GM23338 (cell line): ENCODE results near the gene SUGCT. TPM values are rescaled to one million over a fixed set of nuclear protein-coding genes. Genes with fewer than 3 reads are reported as not detected.

Experiments used
- ATAC-seq: fragments of 200-7000 bp; cut with Tn5 transposase; 3 replicates; pipeline ENCODE4 v1.9.1; 2020
- DNase-seq: peaks from one replicate; pipeline ENCODE4 v3.0.0-alpha.2; 2015; ENCODE audit warnings: low spot score
- H2AFZ ChIP-seq: fragments of 200-600 bp; sonication (generic); 2 replicates; pipeline ENCODE4 v1.8.0; 2016; ENCODE audit warnings: antibody characterized with exemption, mild to moderate bottlenecking, moderate library complexity
- H3F3A ChIP-seq: fragments of 200-600 bp; sonication (generic); replicated peaks from 2 replicates; pipeline ENCODE4 v1.8.0; 2017; ENCODE audit warnings: antibody characterized with exemption, mixed run types, low read depth
- H3K27ac ChIP-seq: fragments of 200-600 bp; sonication (generic); 2 replicates; pipeline ENCODE4 v1.6.1; 2016; ENCODE audit warnings: low read depth
- H3K27me3 ChIP-seq: fragments of 200-600 bp; sonication (generic); 2 replicates; pipeline ENCODE4 v1.8.0; 2016; ENCODE audit warnings: mild to moderate bottlenecking, mixed run types, moderate library complexity; ENCODE audit not compliant: insufficient read depth
- H3K36me3 ChIP-seq: fragments of 200-600 bp; sonication (generic); 2 replicates; pipeline ENCODE4 v1.8.0; 2016; ENCODE audit warnings: mild to moderate bottlenecking; ENCODE audit not compliant: insufficient read depth
- H3K4me1 ChIP-seq: fragments of 200-600 bp; sonication (generic); 2 replicates; pipeline ENCODE4 v1.8.0; 2016; ENCODE audit warnings: mild to moderate bottlenecking, moderate library complexity; ENCODE audit not compliant: insufficient read depth
- H3K4me2 ChIP-seq: fragments of 200-600 bp; sonication (generic); 2 replicates; pipeline ENCODE4 v1.7.1; 2017; ENCODE audit warnings: mixed run types
- H3K4me3 ChIP-seq: fragments of 200-600 bp; sonication (generic); 2 replicates; pipeline ENCODE4 v1.6.1; 2016; ENCODE audit warnings: mixed run types
- H3K79me2 ChIP-seq: fragments of 200-600 bp; sonication (generic); replicated peaks from 2 replicates; pipeline ENCODE4 v1.8.0; 2017; ENCODE audit warnings: mild to moderate bottlenecking; ENCODE audit not compliant: insufficient read depth
- H3K9me2 ChIP-seq: fragments of 200-600 bp; sonication (generic); 2 replicates; pipeline ENCODE4 v1.8.0; 2017; ENCODE audit not compliant: insufficient read depth
- H4K20me1 ChIP-seq: fragments of 200-600 bp; sonication (generic); replicated peaks from 2 replicates; pipeline ENCODE4 v1.8.0; 2017; ENCODE audit warnings: mild to moderate bottlenecking; ENCODE audit not compliant: insufficient read depth
- H3K27ac Mint-ChIP-seq: 2 replicates; pipeline ENCODE4 v1.8.0; 2020; ENCODE audit warnings: inconsistent platforms, mild to moderate bottlenecking, moderate library complexity, mixed read lengths
- H3K27me3 Mint-ChIP-seq: 3 replicates; pipeline ENCODE4 v1.8.0; 2022; ENCODE audit warnings: low read depth, mild to moderate bottlenecking, moderate library complexity, mixed read lengths, inconsistent platforms; ENCODE audit not compliant: insufficient read depth, poor library complexity
- H3K36me3 Mint-ChIP-seq: 3 replicates; pipeline ENCODE4 v1.8.0; 2021; ENCODE audit warnings: low read depth, mild to moderate bottlenecking, inconsistent platforms, moderate library complexity, mixed read lengths
- H3K4me1 Mint-ChIP-seq: 3 replicates; pipeline ENCODE4 v1.8.0; 2020; ENCODE audit warnings: mild to moderate bottlenecking, inconsistent platforms, mixed read lengths
- H3K4me3 Mint-ChIP-seq: 3 replicates; pipeline ENCODE4 v1.8.0; 2021; ENCODE audit warnings: moderate library complexity, mild to moderate bottlenecking, inconsistent platforms, mixed read lengths
- H3K9me3 Mint-ChIP-seq: 3 replicates; pipeline ENCODE4 v1.8.0; 2020; ENCODE audit warnings: moderate library complexity, mild to moderate bottlenecking, inconsistent platforms, mixed read lengths
- CREB1 ChIP-seq: fragments of 250-450 bp; sonication (Bioruptor Pico); IDR thresholded peaks from 2 replicates; pipeline ENCODE4 v1.5.0; 2020; ENCODE audit warnings: low read depth, mild to moderate bottlenecking, moderate library complexity
- EZH2 ChIP-seq: fragments of 200-600 bp; sonication (generic); IDR thresholded peaks from one replicate; pipeline ENCODE4 v1.8.0; 2017; ENCODE audit warnings: antibody characterized with exemption, mild to moderate bottlenecking, low read depth; ENCODE audit not compliant: unreplicated experiment
- EZH2phosphoT487 ChIP-seq: fragments of 200-600 bp; sonication (generic); IDR thresholded peaks from one replicate; pipeline ENCODE4 v1.8.1; 2018; ENCODE audit warnings: antibody characterized with exemption; ENCODE audit not compliant: unreplicated experiment
- JUNB ChIP-seq: IDR thresholded peaks from one replicate; pipeline ENCODE4 v1.6.1; 2016; ENCODE audit warnings: antibody characterized with exemption; ENCODE audit not compliant: unreplicated experiment
- NANOG ChIP-seq: IDR thresholded peaks from 2 replicates; pipeline ENCODE4 v1.6.1; 2016; ENCODE audit warnings: antibody characterized with exemption, borderline replicate concordance
- POLR2AphosphoS5 ChIP-seq: IDR thresholded peaks from 2 replicates; pipeline ENCODE4 v1.6.1; 2016; ENCODE audit warnings: antibody characterized with exemption, low read depth
- STAT1 ChIP-seq: IDR thresholded peaks from one replicate; pipeline ENCODE4 v1.6.1; 2016; ENCODE audit warnings: antibody characterized with exemption; ENCODE audit not compliant: unreplicated experiment
- ZNF114 ChIP-seq: fragments of 250-450 bp; sonication (Bioruptor Pico); IDR thresholded peaks from 2 replicates; pipeline ENCODE4 v1.5.0; 2020; ENCODE audit warnings: mild to moderate bottlenecking, moderate library complexity
- ZNF331 ChIP-seq: fragments of 250-450 bp; sonication (Bioruptor Pico); IDR thresholded peaks from 2 replicates; pipeline ENCODE4 v1.5.0; 2020; ENCODE audit warnings: low read depth, mild to moderate bottlenecking, moderate library complexity
- polyA plus RNA-seq: library from polyadenylated mRNA; unstranded; fragments of >200 nt; fragmentation: Nextera tagmentation; extraction: Ambion mirVana; gene quantifications from 2 replicates; pipeline ENCODE4 v1.2.1, GENCODE V29; 2016
- total RNA-seq: library from RNA; depleted of rRNA; stranded (reverse); fragments of >200 nt; shearing (Covaris generic); gene quantifications from 2 replicates; pipeline ENCODE4 v1.2.3, GENCODE V29; 2014
- TF ChIP-seq, protein P1 (sequence below): IDR thresholded peaks from one replicate; pipeline ENCODE4 v1.6.1; 2018; ENCODE audit warnings: antibody characterized with exemption; ENCODE audit not compliant: unreplicated experiment
- TF ChIP-seq, protein P2 (sequence below): fragments of 250-450 bp; sonication (Bioruptor Pico); IDR thresholded peaks from 2 replicates; pipeline ENCODE4 v1.5.0; 2020; ENCODE audit warnings: mild to moderate bottlenecking, moderate library complexity
- TF ChIP-seq, protein P3 (sequence below), 2 experiments: fragments of 200-600 bp in 1 of 2; sonication (generic) in 1 of 2; conservative IDR thresholded peaks; 2 replicates each; pipeline versions ENCODE4 v1.5.1 to v1.6.1; 2016 to 2017; ENCODE audit warnings: antibody characterized with exemption in 2 of 2, low read depth in 2 of 2, mild to moderate bottlenecking in 2 of 2, moderate library complexity in 1 of 2
- TF ChIP-seq, protein P4 (sequence below): IDR thresholded peaks from 2 replicates; pipeline ENCODE4 v1.6.1; 2016; ENCODE audit warnings: antibody characterized with exemption

Gene SUGCT
- total and polyA plus RNA-seq, 2 experiments from 2014 or later = 4.2 to 5.6 TPM

DNA sequence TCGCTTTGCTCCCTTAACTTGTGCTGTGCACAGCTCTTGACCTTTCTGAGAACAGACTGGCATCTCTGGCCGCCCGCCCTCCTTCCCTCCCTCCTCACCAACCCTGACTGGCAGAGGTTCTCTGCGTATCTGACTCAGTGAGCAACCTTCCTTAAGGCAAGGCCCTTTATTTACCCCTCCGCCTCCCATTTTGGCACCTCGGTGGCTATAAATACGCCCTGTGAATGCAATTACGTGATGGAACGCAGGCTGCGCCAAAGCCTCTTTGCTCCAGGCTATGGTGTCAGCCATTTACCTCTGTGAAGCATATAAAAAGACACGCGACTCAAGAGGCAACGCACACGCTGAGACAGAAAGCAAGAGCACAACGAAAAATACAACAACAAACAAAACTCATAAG is 764.3 kb downstream of the SUGCT start:
- ATAC-seq (no peak), DNase-seq (no peak)
- Mint-ChIP-seq H3K27ac (no peak overlapping the region), H3K4me1 (no peaks in the 10 kb centered on the region), H3K36me3 (0 out of 3 replicates have a peak, but pooled peaks cover 3% of the 10 kb centered on the region), H3K4me3 (no peak overlapping the region), H3K9me3 (peaks cover 17% of the 10 kb centered on the region), H3K27me3 (peaks cover 2% of the 10 kb centered on the region)
- Histone ChIP-seq H3K4me2 (no peak overlapping the region), H3K36me3 (no peaks in the 10 kb centered on the region; the same call in 1 of the 2 replicates), H3K79me2 (no peaks in the 10 kb centered on the region), H3K27ac (no peak overlapping the region), H2AFZ (no peak overlapping the region), H3K9me2 (no peaks in the 10 kb centered on the region), H3K27me3 (no peaks in the 10 kb centered on the region), H3K4me3 (no peak overlapping the region), H3F3A (no peaks in the 10 kb centered on the region), H3K4me1 (no peaks in the 10 kb centered on the region), H4K20me1 (no peaks in the 10 kb centered on the region)
- TF ChIP-seq EZH2 (no peak), EZH2phosphoT487 (no peak), ZNF331 (CRISPR knock-in tag) (no peak), POLR2AphosphoS5 (no peak), JUNB (no peak), ZNF114 (CRISPR knock-in tag) (no peak), NANOG (no peak), CREB1 (CRISPR knock-in tag) (no peak), STAT1 (no peak)
- TF ChIP-seq, protein P1, sequence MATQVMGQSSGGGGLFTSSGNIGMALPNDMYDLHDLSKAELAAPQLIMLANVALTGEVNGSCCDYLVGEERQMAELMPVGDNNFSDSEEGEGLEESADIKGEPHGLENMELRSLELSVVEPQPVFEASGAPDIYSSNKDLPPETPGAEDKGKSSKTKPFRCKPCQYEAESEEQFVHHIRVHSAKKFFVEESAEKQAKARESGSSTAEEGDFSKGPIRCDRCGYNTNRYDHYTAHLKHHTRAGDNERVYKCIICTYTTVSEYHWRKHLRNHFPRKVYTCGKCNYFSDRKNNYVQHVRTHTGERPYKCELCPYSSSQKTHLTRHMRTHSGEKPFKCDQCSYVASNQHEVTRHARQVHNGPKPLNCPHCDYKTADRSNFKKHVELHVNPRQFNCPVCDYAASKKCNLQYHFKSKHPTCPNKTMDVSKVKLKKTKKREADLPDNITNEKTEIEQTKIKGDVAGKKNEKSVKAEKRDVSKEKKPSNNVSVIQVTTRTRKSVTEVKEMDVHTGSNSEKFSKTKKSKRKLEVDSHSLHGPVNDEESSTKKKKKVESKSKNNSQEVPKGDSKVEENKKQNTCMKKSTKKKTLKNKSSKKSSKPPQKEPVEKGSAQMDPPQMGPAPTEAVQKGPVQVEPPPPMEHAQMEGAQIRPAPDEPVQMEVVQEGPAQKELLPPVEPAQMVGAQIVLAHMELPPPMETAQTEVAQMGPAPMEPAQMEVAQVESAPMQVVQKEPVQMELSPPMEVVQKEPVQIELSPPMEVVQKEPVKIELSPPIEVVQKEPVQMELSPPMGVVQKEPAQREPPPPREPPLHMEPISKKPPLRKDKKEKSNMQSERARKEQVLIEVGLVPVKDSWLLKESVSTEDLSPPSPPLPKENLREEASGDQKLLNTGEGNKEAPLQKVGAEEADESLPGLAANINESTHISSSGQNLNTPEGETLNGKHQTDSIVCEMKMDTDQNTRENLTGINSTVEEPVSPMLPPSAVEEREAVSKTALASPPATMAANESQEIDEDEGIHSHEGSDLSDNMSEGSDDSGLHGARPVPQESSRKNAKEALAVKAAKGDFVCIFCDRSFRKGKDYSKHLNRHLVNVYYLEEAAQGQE = no peak
- TF ChIP-seq, protein P2, sequence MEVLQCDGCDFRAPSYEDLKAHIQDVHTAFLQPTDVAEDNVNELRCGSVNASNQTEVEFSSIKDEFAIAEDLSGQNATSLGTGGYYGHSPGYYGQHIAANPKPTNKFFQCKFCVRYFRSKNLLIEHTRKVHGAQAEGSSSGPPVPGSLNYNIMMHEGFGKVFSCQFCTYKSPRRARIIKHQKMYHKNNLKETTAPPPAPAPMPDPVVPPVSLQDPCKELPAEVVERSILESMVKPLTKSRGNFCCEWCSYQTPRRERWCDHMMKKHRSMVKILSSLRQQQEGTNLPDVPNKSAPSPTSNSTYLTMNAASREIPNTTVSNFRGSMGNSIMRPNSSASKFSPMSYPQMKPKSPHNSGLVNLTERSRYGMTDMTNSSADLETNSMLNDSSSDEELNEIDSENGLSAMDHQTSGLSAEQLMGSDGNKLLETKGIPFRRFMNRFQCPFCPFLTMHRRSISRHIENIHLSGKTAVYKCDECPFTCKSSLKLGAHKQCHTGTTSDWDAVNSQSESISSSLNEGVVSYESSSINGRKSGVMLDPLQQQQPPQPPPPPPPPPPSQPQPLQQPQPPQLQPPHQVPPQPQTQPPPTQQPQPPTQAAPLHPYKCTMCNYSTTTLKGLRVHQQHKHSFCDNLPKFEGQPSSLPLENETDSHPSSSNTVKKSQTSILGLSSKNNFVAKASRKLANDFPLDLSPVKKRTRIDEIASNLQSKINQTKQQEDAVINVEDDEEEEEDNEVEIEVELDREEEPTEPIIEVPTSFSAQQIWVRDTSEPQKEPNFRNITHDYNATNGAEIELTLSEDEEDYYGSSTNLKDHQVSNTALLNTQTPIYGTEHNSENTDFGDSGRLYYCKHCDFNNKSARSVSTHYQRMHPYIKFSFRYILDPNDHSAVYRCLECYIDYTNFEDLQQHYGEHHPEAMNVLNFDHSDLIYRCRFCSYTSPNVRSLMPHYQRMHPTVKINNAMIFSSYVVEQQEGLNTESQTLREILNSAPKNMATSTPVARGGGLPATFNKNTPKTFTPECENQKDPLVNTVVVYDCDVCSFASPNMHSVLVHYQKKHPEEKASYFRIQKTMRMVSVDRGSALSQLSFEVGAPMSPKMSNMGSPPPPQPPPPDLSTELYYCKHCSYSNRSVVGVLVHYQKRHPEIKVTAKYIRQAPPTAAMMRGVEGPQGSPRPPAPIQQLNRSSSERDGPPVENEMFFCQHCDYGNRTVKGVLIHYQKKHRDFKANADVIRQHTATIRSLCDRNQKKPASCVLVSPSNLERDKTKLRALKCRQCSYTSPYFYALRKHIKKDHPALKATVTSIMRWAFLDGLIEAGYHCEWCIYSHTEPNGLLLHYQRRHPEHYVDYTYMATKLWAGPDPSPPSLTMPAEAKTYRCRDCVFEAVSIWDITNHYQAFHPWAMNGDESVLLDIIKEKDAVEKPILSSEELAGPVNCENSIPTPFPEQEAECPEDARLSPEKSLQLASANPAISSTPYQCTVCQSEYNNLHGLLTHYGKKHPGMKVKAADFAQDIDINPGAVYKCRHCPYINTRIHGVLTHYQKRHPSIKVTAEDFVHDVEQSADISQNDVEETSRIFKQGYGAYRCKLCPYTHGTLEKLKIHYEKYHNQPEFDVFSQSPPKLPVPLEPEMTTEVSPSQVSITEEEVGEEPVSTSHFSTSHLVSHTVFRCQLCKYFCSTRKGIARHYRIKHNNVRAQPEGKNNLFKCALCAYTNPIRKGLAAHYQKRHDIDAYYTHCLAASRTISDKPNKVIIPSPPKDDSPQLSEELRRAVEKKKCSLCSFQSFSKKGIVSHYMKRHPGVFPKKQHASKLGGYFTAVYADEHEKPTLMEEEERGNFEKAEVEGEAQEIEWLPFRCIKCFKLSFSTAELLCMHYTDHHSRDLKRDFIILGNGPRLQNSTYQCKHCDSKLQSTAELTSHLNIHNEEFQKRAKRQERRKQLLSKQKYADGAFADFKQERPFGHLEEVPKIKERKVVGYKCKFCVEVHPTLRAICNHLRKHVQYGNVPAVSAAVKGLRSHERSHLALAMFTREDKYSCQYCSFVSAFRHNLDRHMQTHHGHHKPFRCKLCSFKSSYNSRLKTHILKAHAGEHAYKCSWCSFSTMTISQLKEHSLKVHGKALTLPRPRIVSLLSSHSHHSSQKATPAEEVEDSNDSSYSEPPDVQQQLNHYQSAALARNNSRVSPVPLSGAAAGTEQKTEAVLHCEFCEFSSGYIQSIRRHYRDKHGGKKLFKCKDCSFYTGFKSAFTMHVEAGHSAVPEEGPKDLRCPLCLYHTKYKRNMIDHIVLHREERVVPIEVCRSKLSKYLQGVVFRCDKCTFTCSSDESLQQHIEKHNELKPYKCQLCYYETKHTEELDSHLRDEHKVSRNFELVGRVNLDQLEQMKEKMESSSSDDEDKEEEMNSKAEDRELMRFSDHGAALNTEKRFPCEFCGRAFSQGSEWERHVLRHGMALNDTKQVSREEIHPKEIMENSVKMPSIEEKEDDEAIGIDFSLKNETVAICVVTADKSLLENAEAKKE (CRISPR knock-in tag) = no peak
- TF ChIP-seq, protein P3, sequence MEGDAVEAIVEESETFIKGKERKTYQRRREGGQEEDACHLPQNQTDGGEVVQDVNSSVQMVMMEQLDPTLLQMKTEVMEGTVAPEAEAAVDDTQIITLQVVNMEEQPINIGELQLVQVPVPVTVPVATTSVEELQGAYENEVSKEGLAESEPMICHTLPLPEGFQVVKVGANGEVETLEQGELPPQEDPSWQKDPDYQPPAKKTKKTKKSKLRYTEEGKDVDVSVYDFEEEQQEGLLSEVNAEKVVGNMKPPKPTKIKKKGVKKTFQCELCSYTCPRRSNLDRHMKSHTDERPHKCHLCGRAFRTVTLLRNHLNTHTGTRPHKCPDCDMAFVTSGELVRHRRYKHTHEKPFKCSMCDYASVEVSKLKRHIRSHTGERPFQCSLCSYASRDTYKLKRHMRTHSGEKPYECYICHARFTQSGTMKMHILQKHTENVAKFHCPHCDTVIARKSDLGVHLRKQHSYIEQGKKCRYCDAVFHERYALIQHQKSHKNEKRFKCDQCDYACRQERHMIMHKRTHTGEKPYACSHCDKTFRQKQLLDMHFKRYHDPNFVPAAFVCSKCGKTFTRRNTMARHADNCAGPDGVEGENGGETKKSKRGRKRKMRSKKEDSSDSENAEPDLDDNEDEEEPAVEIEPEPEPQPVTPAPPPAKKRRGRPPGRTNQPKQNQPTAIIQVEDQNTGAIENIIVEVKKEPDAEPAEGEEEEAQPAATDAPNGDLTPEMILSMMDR (conservative IDR thresholded peaks at IDR 0.05; ENCODE audit: low read depth in 2 of 2) = no peak
- TF ChIP-seq, protein P4, sequence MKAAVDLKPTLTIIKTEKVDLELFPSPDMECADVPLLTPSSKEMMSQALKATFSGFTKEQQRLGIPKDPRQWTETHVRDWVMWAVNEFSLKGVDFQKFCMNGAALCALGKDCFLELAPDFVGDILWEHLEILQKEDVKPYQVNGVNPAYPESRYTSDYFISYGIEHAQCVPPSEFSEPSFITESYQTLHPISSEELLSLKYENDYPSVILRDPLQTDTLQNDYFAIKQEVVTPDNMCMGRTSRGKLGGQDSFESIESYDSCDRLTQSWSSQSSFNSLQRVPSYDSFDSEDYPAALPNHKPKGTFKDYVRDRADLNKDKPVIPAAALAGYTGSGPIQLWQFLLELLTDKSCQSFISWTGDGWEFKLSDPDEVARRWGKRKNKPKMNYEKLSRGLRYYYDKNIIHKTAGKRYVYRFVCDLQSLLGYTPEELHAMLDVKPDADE = no peak
